Measurements from ENCODE around the gene PLEKHA5.
"Not testable (repeated sequence)": the region's sequence is repeated elsewhere in the genome, so short reads cannot be mapped to it uniquely, and the experiment has no call there.

The PLEKHA5 gene

GRCh38 chr12:19167708-19168107, 38.2 kb downstream of the PLEKHA5 start (continued):
- TF ChIP-seq CSRNP3 (CRISPR knock-in tag; IDR thresholded peaks at IDR 0.05): no peak

- TF ChIP-seq ZC3H10 (CRISPR knock-in tag; IDR thresholded peaks at IDR 0.05) (no peak), TOX (CRISPR knock-in tag; IDR thresholded peaks at IDR 0.05; ENCODE audit: borderline replicate concordance) (no peak), ZNF565 (CRISPR knock-in tag; conservative IDR thresholded peaks at IDR 0.05; ENCODE audit: low read depth) (no peak), TCF4 (CRISPR knock-in tag; IDR thresholded peaks at IDR 0.05; ENCODE audit: borderline replicate concordance) (no peak), ZNF8 (CRISPR knock-in tag; IDR thresholded peaks at IDR 0.05) (no peak), BACH2 (CRISPR knock-in tag; IDR thresholded peaks at IDR 0.05; ENCODE audit: borderline replicate concordance) (no peak), POU6F1 (CRISPR knock-in tag; IDR thresholded peaks at IDR 0.05; ENCODE audit: borderline replicate concordance, low read depth) (no peak)
- ATAC-seq: no peak
Measured at GRCh38 chr12:19168644-19169043, 39.1 kb downstream of the PLEKHA5 start.

GRCh38 chr12:19169222-19169621, 39.7 kb downstream of the PLEKHA5 start:
- ATAC-seq: no peak
- TF ChIP-seq ESRRG (CRISPR knock-in tag; IDR thresholded peaks at IDR 0.05) (no peak), ZNF8 (CRISPR knock-in tag; IDR thresholded peaks at IDR 0.05) (no peak), PPARA (CRISPR knock-in tag; IDR thresholded peaks at IDR 0.05; ENCODE audit: borderline replicate concordance) (no peak), CSRNP3 (CRISPR knock-in tag; IDR thresholded peaks at IDR 0.05) (no peak), CREB5 (CRISPR knock-in tag; IDR thresholded peaks at IDR 0.05; ENCODE audit: low read depth) (no peak), TCF4 (CRISPR knock-in tag; IDR thresholded peaks at IDR 0.05; ENCODE audit: borderline replicate concordance) (no peak), PATZ1 (CRISPR knock-in tag; IDR thresholded peaks at IDR 0.05; ENCODE audit: borderline replicate concordance) (no peak)

GRCh38 chr12:19170286-19170685, 40.8 kb downstream of the PLEKHA5 start:
- ATAC-seq: not testable (repeated sequence)

- ATAC-seq: no peak
- TF ChIP-seq ZFP3 (CRISPR knock-in tag; IDR thresholded peaks at IDR 0.05): no peak
- no peak for TF ChIP-seq ZNF8 (CRISPR knock-in tag; IDR thresholded peaks at IDR 0.05)
- no peak for TF ChIP-seq ZNF70 (CRISPR knock-in tag; IDR thresholded peaks at IDR 0.05)
- no peak for TF ChIP-seq TOX (CRISPR knock-in tag; IDR thresholded peaks at IDR 0.05; ENCODE audit: borderline replicate concordance)
- no peak for TF ChIP-seq GLIS3 (CRISPR knock-in tag; IDR thresholded peaks at IDR 0.05)
- no peak for TF ChIP-seq CSDC2 (CRISPR knock-in tag; IDR thresholded peaks at IDR 0.05)
- TF ChIP-seq SNAI2 (CRISPR knock-in tag; IDR thresholded peaks at IDR 0.05): no peak
- TF ChIP-seq PPARA (CRISPR knock-in tag; IDR thresholded peaks at IDR 0.05; ENCODE audit: borderline replicate concordance): no peak
- no peak for TF ChIP-seq ESRRG (CRISPR knock-in tag; IDR thresholded peaks at IDR 0.05)
- TF ChIP-seq TSHZ2 (CRISPR knock-in tag; IDR thresholded peaks at IDR 0.05): no peak
- TF ChIP-seq BACH2 (CRISPR knock-in tag; IDR thresholded peaks at IDR 0.05; ENCODE audit: borderline replicate concordance): no peak
- TF ChIP-seq POU6F1 (CRISPR knock-in tag; IDR thresholded peaks at IDR 0.05; ENCODE audit: borderline replicate concordance, low read depth): no peak
- TF ChIP-seq ZFP30 (CRISPR knock-in tag; IDR thresholded peaks at IDR 0.05): no peak
- no peak for TF ChIP-seq ZNF565 (CRISPR knock-in tag; conservative IDR thresholded peaks at IDR 0.05; ENCODE audit: low read depth)
- no peak for TF ChIP-seq CSRNP3 (CRISPR knock-in tag; IDR thresholded peaks at IDR 0.05)
Measured at GRCh38 chr12:19171731-19172130, 42.2 kb downstream of the PLEKHA5 start.

All from SK-N-SH treated with all-trans-retinoic acid at 6 μM for 48 hours (cell line).